Hematopoietic multipotent progenitor cell treated with erythropoietin and hydrocortisone succinate and interleukin-3 and kit ligand, for 15 days (in vitro differentiated cells): ENCODE measurements around the gene TTYH2.

Experiments used
- DNase-seq: peaks from one replicate; pipeline ENCODE4 v3.0.0-alpha.2; 2015; ENCODE audit warnings: low spot score

Gene TTYH2

GRCh38 chr17:74216505-74216904, 3.1 kb downstream of the TTYH2 start:
- DNase-seq: no peak

- no peak for DNase-seq
These were observed 3.8 kb downstream of the TTYH2 start for GRCh38 chr17:74217037-74217730.

GRCh38 chr17:74217888-74218287, 4.5 kb downstream of the TTYH2 start:
- no peak for DNase-seq

- DNase-seq: no peak
These were observed 5.1 kb downstream of the TTYH2 start for GRCh38 chr17:74218436-74218835.

GRCh38 chr17:74219576-74220133, 6.3 kb downstream of the TTYH2 start:
- peak; percentile 41 for DNase-seq

GRCh38 chr17:74220219-74220618, 6.8 kb downstream of the TTYH2 start:
- DNase-seq: no peak

- no peak for DNase-seq
These were observed 7.8 kb downstream of the TTYH2 start for GRCh38 chr17:74220946-74221818.

GRCh38 chr17:74222399-74222798, 9.0 kb downstream of the TTYH2 start:
- DNase-seq: no peak

- no peak for DNase-seq
These were observed 10.5 kb downstream of the TTYH2 start for GRCh38 chr17:74223901-74224300.

GRCh38 chr17:74224959-74225725, 11.8 kb downstream of the TTYH2 start:
- DNase-seq: no peak

GRCh38 chr17:74226252-74226651, 12.9 kb downstream of the TTYH2 start:
- no peak for DNase-seq

- DNase-seq: no peak
These were observed 14.1 kb downstream of the TTYH2 start for GRCh38 chr17:74227271-74228080.

- no peak for DNase-seq
These were observed 15.1 kb downstream of the TTYH2 start for GRCh38 chr17:74228306-74228978.

- no peak for DNase-seq
These were observed 17.5 kb downstream of the TTYH2 start for GRCh38 chr17:74230896-74231295.

GRCh38 chr17:74231928-74232907, 18.8 kb downstream of the TTYH2 start:
- DNase-seq: no peak

- no peak for DNase-seq
These were observed 20.6 kb downstream of the TTYH2 start for GRCh38 chr17:74233937-74234336.

GRCh38 chr17:74234486-74234885, 21.1 kb downstream of the TTYH2 start:
- DNase-seq: no peak

- DNase-seq: no peak
These were observed 21.7 kb downstream of the TTYH2 start for GRCh38 chr17:74235040-74235581.

GRCh38 chr17:74235911-74236371, 22.6 kb downstream of the TTYH2 start:
- DNase-seq: no peak
